Neural progenitor cell (in vitro differentiated cells): ENCODE results near the gene CDHR2. TPM values are rescaled to one million over a fixed set of nuclear protein-coding genes. Genes with fewer than 3 reads are reported as not detected.

Source experiments
- DNase-seq: peaks from one replicate; pipeline ENCODE4 v3.0.0-alpha.2; 2016; ENCODE audit warnings: low spot score
- H2AFZ ChIP-seq: fragments of 200-600 bp; sonication (generic); replicated peaks from 2 replicates; pipeline ENCODE4 v1.6.1; 2016; ENCODE audit warnings: antibody characterized with exemption
- H3F3A ChIP-seq: fragments of 200-600 bp; sonication (generic); 2 replicates; pipeline ENCODE4 v1.6.1; 2016; ENCODE audit warnings: antibody characterized with exemption, low read depth
- H3K27ac ChIP-seq: fragments of 200-600 bp; sonication (generic); 2 replicates; pipeline ENCODE4 v1.5.1; 2016; ENCODE audit warnings: mild to moderate bottlenecking
- H3K27me3 ChIP-seq: fragments of 200-600 bp; sonication (generic); 2 replicates; pipeline ENCODE4 v1.6.1; 2016; ENCODE audit warnings: mild to moderate bottlenecking, moderate library complexity
- H3K36me3 ChIP-seq: fragments of 200-600 bp; sonication (generic); 2 replicates; pipeline ENCODE4 v1.5.1; 2016
- H3K4me1 ChIP-seq: fragments of 200-600 bp; sonication (generic); 2 replicates; pipeline ENCODE4 v1.6.1; 2016; ENCODE audit warnings: mixed run types
- H3K4me2 ChIP-seq: fragments of 200-600 bp; sonication (generic); 2 replicates; pipeline ENCODE4 v1.6.1; 2016
- H3K4me3 ChIP-seq: fragments of 200-600 bp; sonication (generic); 2 replicates; pipeline ENCODE4 v1.5.1; 2016
- H3K79me2 ChIP-seq: fragments of 200-600 bp; sonication (generic); 2 replicates; pipeline ENCODE4 v1.6.1; 2016; ENCODE audit warnings: low read depth
- H3K9ac ChIP-seq: fragments of 200-600 bp; sonication (generic); 2 replicates; pipeline ENCODE4 v1.6.1; 2016
- H3K9me3 ChIP-seq: fragments of 200-600 bp; sonication (generic); 2 replicates; pipeline ENCODE4 v1.5.1; 2016; ENCODE audit warnings: low read depth
- H4K20me1 ChIP-seq: fragments of 200-600 bp; sonication (generic); 2 replicates; pipeline ENCODE4 v1.6.1; 2016; ENCODE audit warnings: low read depth
- H3K27ac Mint-ChIP-seq: 3 replicates; pipeline ENCODE4 v1.8.0; 2021; ENCODE audit warnings: mixed read lengths
- H3K27me3 Mint-ChIP-seq: 2 replicates; pipeline ENCODE4 v1.8.0; 2022; ENCODE audit warnings: low read depth, mild to moderate bottlenecking, inconsistent platforms, moderate library complexity, mixed read lengths; ENCODE audit not compliant: insufficient read depth
- H3K36me3 Mint-ChIP-seq: 3 replicates; pipeline ENCODE4 v1.8.0; 2021; ENCODE audit warnings: mixed read lengths
- H3K4me1 Mint-ChIP-seq: 3 replicates; pipeline ENCODE4 v1.8.0; 2021; ENCODE audit warnings: mixed read lengths
- H3K4me3 Mint-ChIP-seq: 3 replicates; pipeline ENCODE4 v1.8.0; 2021; ENCODE audit warnings: mild to moderate bottlenecking, moderate library complexity, mixed read lengths
- H3K9me3 Mint-ChIP-seq: 3 replicates; pipeline ENCODE4 v1.8.0; 2020; ENCODE audit warnings: mixed read lengths
- EZH2 ChIP-seq: fragments of 200-600 bp; sonication (generic); IDR thresholded peaks from 2 replicates; pipeline ENCODE4 v1.6.1; 2017; ENCODE audit warnings: antibody characterized with exemption, mild to moderate bottlenecking, moderate library complexity
- EZH2phosphoT487 ChIP-seq: fragments of 200-600 bp; sonication (generic); IDR thresholded peaks from 2 replicates; pipeline ENCODE4 v1.6.1; 2017; ENCODE audit warnings: antibody characterized with exemption
- total RNA-seq: library from RNA; depleted of rRNA; stranded (reverse); fragments of >200 nt; gene quantifications from 2 replicates; pipeline ENCODE4 v1.2.3, GENCODE V29; 2015; ENCODE audit warnings: low replicate concordance
- TF ChIP-seq, protein P1 (sequence below): fragments of 200-600 bp; sonication (generic); IDR thresholded peaks from 2 replicates; pipeline ENCODE4 v1.5.1; 2017; ENCODE audit warnings: antibody characterized with exemption, mild to moderate bottlenecking

The CDHR2 gene
- total RNA-seq, 1 donor from 2014 or later, result not detected

DNA sequence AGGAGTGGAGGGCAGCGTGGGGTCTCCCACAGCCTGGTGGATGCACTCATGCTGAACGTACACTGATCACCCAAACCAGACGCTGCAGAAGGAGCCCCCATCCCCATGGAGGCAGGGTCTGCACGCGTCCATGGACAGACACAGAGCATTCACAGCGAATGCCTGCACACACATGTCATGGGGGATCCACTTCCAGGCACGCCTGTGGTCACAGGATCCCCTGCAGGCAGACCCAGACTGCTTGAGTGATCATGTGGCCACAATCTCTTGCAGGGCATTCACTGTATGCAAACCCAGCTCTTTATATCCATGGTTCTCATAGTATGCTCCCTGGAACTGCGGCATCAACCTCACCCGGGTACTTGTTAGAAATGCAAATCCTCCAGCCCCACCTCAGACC lies 75.8 kb downstream of the CDHR2 start:
- no peaks in the 10 kb centered on the region for H3K36me3 Mint-ChIP-seq
- peaks cover 20% of the 10 kb centered on the region for H4K20me1 ChIP-seq
- no peak overlapping the region for H3K4me3 Mint-ChIP-seq
- no peak for TF ChIP-seq EZH2
- TF ChIP-seq, protein P1, sequence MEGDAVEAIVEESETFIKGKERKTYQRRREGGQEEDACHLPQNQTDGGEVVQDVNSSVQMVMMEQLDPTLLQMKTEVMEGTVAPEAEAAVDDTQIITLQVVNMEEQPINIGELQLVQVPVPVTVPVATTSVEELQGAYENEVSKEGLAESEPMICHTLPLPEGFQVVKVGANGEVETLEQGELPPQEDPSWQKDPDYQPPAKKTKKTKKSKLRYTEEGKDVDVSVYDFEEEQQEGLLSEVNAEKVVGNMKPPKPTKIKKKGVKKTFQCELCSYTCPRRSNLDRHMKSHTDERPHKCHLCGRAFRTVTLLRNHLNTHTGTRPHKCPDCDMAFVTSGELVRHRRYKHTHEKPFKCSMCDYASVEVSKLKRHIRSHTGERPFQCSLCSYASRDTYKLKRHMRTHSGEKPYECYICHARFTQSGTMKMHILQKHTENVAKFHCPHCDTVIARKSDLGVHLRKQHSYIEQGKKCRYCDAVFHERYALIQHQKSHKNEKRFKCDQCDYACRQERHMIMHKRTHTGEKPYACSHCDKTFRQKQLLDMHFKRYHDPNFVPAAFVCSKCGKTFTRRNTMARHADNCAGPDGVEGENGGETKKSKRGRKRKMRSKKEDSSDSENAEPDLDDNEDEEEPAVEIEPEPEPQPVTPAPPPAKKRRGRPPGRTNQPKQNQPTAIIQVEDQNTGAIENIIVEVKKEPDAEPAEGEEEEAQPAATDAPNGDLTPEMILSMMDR, result no peak
- no peak for TF ChIP-seq EZH2phosphoT487
- H3K9me3 Mint-ChIP-seq, result peaks cover 3% of the 10 kb centered on the region
- peaks cover 11% of the 10 kb centered on the region for H3K4me1 ChIP-seq
- H3K36me3 ChIP-seq, result no peaks in the 10 kb centered on the region
- peaks cover 65% of the 10 kb centered on the region for H3K27me3 Mint-ChIP-seq
- peaks cover 77% of the 10 kb centered on the region for H3K27me3 ChIP-seq
- no peak for DNase-seq
- no peak overlapping the region for H3K27ac Mint-ChIP-seq
- H3K27ac ChIP-seq, result no peak overlapping the region
- H3F3A ChIP-seq, result peaks cover 19% of the 10 kb centered on the region
- H3K9ac ChIP-seq, result no peak overlapping the region
- no peak overlapping the region for H2AFZ ChIP-seq
- no peak overlapping the region for H3K4me2 ChIP-seq
- H3K79me2 ChIP-seq, result no peaks in the 10 kb centered on the region
- H3K4me1 Mint-ChIP-seq, result peaks cover 26% of the 10 kb centered on the region
- no peaks in the 10 kb centered on the region for H3K9me3 ChIP-seq
- no peak overlapping the region for H3K4me3 ChIP-seq

DNA sequence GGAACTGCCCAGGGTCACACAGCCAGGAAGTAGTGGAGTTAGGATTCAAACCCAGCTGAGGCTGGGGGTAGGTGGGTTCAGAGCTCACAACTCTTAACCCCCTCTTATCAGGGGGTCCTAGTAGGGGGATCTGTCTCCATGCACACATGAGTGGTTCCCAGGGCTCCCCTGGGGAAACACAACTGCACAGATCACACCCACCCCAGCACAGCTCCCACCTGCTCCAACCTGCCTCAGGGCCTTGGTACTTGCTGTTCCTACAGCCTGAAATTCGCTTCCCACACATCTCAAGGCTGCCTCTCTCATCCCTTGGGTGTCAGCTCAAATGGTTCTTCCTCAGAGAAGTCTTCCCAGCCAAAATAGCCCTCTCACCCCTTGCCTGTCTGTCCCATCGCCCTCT lies 76.4 kb downstream of the CDHR2 start:
- peaks cover 62% of the 10 kb centered on the region for H3K27me3 Mint-ChIP-seq

DNA sequence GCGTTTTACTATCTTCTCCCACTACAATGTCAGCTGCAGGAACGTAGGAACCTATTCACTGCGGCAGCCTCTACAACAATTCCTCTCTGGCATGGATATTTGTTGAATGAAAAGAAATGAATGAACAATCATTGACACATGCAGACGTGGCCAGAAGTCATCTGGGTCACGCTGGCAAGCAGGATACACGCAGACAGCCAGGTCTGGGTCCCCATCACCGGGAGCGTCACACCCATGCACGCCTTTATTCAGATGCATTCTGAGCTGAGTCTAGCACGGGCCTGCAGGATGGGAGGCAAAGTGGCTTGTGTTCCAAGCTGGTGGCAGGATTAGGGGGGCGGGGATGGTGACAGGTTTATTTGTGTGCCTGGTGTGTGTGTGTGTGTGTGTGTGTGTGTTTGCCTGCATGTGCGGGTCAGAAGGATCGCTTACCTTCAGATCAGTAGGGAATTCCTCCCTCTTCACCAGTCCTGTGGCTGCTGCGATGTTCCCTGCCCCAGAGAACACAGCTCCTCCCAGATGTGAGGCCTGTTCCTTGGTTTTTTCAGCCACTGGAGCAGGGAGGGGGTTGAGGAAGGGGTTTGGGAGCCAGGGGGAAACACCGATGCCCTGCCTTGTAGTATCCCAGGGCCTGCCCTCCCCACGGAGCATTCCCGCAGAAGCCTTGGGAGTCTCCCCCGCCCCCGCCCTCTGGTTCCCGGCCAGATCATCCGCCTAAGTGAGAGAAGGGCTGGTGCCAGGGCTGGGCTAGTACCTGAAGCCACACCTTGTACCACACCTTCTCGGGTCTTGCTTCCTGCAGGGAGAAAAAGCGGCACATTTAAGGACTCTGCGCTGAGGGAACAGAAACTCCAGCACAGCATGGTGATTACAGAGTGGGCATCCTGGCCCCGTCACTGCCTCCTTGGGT lies 77.1 kb downstream of the CDHR2 start:
- H3K27ac ChIP-seq, result no peak overlapping the region
- peaks cover 15% of the 10 kb centered on the region for H3K4me1 ChIP-seq
- H3K36me3 ChIP-seq, result no peaks in the 10 kb centered on the region
- H3K27me3 Mint-ChIP-seq, result peaks cover 62% of the 10 kb centered on the region
- H3K4me3 ChIP-seq, result no peak overlapping the region
- peaks cover 77% of the 10 kb centered on the region for H3K27me3 ChIP-seq
- H3K9me3 ChIP-seq, result no peaks in the 10 kb centered on the region
- TF ChIP-seq, protein P1, result no peak
- no peak for TF ChIP-seq EZH2
- no peak for TF ChIP-seq EZH2phosphoT487
- DNase-seq, result no peak
- H3K9ac ChIP-seq, result no peak overlapping the region
- peaks cover 23% of the 10 kb centered on the region for H4K20me1 ChIP-seq
- H2AFZ ChIP-seq, result no peak overlapping the region
- peak overlapping the region; percentile 14 for H3K4me3 Mint-ChIP-seq
- H3K9me3 Mint-ChIP-seq, result peaks cover 3% of the 10 kb centered on the region
- H3K4me2 ChIP-seq, result no peak overlapping the region
- peaks cover 27% of the 10 kb centered on the region for H3K4me1 Mint-ChIP-seq
- H3F3A ChIP-seq, result peaks cover 16% of the 10 kb centered on the region
- no peak overlapping the region for H3K27ac Mint-ChIP-seq
- no peaks in the 10 kb centered on the region for H3K79me2 ChIP-seq
- H3K36me3 Mint-ChIP-seq, result no peaks in the 10 kb centered on the region

More for the DNA sequence above, 76.4 kb downstream of the CDHR2 start:
- Histone ChIP-seq H4K20me1 (peaks cover 17% of the 10 kb centered on the region), H2AFZ (no peak overlapping the region), H3K79me2 (no peaks in the 10 kb centered on the region), H3K9me3 (no peaks in the 10 kb centered on the region), H3K27me3 (peaks cover 77% of the 10 kb centered on the region), H3K36me3 (no peaks in the 10 kb centered on the region), H3F3A (peaks cover 14% of the 10 kb centered on the region), H3K4me1 (peaks cover 8% of the 10 kb centered on the region), H3K4me3 (no peak overlapping the region), H3K4me2 (no peak overlapping the region), H3K27ac (no peak overlapping the region), H3K9ac (no peak overlapping the region)
- Mint-ChIP-seq H3K9me3 (peaks cover 3% of the 10 kb centered on the region), H3K27ac (no peak overlapping the region), H3K36me3 (no peaks in the 10 kb centered on the region), H3K4me1 (peaks cover 22% of the 10 kb centered on the region), H3K4me3 (peak overlapping the region; percentile 14)
- no peak for DNase-seq
- TF ChIP-seq EZH2phosphoT487, result no peak
- no peak for TF ChIP-seq EZH2
- TF ChIP-seq, protein P1, result no peak
